GM18526 (cell line): ENCODE data around the gene FBXW9.

Experiments
- POLR2A ChIP-seq: IDR thresholded peaks from 3 replicates; pipeline ENCODE4 v1.6.1; 2011; ENCODE audit not compliant: insufficient read length; ENCODE audit errors: extremely low read depth

The FBXW9 gene

DNA sequence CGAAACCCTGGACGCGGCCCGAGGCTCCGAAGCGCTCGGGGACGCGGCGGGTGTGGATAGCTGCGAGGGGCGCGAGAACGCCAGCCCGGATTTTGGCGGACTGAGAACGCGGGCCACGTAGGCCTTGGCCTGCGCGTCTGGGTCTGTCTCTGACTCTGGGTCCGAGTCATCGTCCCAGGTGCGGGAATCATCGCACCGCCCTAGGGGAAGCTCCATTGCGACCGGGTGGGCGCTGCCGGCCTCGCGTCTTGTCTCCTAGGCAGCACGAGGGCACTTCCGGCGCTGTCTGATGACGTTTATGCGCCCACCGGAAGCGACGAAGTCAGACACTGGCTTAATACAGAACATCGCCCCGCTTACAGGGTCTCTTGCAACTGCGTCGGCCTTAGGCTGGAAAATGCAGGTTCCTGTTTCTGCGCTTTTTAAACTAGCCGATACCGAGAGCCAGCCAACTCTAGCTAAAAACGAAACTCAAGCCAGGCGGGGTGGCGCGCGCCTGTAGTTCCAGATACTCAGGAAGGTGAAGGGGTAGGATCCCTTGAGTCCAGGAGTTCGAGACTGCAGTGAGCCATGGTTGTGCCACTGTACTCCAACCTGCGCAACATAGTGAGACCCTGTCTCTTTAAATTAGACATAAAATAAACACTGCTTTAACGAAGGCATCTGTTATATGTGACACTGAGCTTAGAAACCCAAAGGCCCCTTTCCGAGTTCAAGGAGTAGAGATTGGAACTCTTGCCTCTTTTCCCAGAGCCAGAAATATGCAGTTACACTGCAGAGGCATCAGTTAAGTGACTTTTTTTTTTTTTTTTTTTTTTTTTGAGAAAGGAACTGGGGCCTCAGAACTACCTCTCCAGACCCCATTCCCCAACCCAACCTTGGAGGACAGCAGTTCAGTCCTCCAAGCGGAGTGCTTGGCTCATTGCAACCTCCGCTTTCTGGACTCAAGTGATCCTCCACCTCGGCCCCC lies at the start of gene FBXW9:
Gene FBXW9, minus strand, starts transcription at position 266 of the 970 bp plus-strand sequence. Its CDS starts 50 bp downstream, at position 216.
- TF ChIP-seq POLR2A = peak; percentile 68

DNA sequence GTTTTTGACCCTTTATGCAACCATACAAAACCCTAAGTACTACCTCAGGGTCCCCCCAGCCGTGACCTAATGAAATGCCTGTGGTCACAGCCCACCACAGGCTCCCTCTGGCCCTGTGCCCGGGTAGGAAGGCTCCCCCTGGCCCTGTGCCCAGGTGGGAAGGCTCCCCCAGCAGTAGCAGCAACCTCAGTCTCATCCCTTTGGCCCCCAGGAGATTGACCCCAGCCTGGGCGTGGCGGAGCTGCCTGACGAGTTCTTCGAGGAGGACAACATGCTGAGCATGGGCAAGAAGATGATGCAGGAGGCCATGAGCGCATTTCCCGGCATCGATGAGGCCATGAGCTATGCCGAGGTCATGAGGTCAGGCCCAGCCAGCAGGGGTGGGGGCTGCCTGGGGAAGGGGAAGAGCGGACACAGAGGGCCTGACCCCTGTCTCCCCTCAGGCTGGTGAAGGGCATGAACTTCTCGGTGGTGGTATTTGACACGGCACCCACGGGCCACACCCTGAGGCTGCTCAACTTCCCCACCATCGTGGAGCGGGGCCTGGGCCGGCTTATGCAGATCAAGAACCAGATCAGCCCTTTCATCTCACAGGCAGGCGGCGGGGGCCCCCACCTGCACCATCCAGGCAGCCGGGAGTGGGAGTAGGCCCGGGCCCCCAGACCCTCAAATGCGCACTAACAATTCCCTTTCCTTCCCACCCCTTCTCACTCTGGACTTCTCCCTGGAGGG lies 48.9 kb upstream of the FBXW9 start:
- TF ChIP-seq POLR2A = no peak

DNA sequence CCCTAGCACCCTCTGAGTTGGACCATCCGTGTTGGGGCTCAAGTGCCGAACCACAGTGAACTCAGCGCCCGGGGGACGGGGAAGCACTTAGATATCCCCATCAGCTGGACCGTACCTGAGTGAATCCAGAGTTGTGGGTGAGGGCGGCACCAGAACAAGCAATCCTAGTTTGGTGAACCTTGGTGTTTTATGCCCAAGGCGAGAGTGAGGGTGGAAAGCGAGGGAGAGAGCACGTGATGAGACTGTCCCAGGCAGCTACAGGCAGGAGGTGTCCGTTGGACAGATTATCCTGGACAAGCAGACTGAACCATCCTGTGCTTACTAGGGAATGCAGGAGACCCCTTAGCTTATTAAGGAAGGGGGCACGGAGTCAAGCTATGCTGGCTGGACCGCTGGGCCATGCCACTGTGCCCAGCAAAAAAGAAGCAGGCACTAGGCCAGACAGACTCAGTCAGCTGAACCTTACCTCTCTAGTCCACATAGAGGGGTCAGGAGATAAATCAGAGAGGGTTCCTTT lies 41.5 kb upstream of the FBXW9 start:
- TF ChIP-seq POLR2A = no peak

- TF ChIP-seq POLR2A = peak; percentile 86
These were observed 40.8 kb upstream of the FBXW9 start, which contains the start of gene GET3 for GRCh38 chr19:12736995-12737834. Gene GET3, plus strand, starts transcription at chr19:12737497. Its CDS starts 9 bp downstream, at chr19:12737506.

DNA sequence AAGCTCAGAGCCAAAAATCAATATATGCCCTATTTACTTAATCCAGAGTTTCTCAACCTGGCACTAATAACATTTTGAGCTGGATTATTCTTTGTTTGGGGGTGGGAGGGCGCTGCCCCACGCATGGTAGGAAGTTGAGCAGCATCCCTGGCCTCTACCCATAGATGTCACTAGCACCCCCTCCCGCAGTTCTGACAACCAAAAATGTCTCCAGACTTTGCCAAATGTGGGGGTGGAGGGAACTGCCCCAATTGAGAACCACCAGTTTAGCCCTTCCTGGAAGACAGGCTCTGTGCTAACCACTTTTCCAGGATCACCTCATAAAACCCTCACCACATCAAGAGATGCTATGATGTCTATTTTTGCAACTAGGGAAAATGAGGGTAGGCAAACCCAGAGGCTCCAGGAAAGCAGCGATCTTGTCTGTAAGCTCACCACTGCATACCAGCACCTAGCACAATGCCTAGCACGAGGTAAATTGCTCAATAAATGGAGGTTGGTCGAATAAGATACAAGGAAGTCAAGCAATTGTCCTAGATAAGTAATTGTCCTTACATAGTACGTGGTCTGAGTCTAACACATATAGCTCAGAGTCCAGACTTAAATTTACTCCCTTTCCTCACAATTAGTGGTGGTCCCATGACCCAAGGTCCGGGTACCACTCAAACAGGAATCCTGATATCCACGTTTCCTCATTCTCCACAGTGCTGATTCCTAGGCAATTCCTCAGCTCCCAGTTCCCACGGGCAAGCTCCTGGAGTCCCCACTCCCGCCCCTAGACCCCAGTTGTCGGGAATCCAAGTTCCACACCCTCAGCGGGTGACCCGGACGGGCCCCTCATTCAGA lies 37.2 kb upstream of the FBXW9 start:
- no peak for TF ChIP-seq POLR2A

DNA sequence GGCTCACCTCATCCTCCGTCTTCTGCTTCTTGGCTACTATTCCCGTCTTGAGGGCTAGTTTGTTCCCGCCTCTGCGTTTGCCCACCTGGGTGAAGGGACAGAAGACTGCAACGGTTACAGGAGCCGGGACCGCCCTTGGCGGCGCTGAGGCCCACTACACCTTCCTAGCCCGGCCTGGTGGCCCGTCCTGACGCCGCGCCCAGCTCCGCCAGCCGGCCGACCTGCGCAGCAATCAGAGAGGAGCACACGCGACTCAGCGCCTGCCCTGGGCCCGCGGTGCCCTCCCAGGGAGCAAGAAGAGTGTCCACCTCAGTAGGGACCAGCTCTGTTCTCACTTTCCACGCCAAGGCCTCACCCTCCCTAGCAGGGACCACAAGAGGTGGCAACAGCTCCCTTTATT lies 34.9 kb upstream of the FBXW9 start:
- no peak for TF ChIP-seq POLR2A

DNA sequence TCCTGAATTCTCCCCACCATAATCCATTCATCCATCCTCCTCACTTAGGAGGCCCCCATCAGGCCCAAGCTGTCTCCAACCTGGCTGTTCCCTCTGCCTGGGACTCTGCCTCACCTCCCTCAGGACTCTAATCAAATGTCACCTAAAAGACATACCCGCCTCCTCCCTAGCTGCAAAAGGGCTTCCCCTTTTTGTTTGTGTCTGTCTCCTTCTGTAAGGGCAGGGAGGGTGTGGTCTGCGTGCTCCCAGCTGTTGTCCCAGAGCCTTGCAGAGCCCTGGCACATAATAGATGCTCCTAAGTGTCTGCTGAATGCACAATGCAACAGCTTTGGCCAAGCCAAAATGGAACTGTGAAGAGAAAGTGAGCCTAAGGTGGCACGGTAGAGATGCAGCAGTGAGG lies 33.6 kb upstream of the FBXW9 start:
- no peak for TF ChIP-seq POLR2A

- TF ChIP-seq POLR2A = no peak
These were observed 31.5 kb upstream of the FBXW9 start for GRCh38 chr19:12727745-12728433.

- TF ChIP-seq POLR2A = no peak
These were observed 30.5 kb upstream of the FBXW9 start for GRCh38 chr19:12726988-12727316.

DNA sequence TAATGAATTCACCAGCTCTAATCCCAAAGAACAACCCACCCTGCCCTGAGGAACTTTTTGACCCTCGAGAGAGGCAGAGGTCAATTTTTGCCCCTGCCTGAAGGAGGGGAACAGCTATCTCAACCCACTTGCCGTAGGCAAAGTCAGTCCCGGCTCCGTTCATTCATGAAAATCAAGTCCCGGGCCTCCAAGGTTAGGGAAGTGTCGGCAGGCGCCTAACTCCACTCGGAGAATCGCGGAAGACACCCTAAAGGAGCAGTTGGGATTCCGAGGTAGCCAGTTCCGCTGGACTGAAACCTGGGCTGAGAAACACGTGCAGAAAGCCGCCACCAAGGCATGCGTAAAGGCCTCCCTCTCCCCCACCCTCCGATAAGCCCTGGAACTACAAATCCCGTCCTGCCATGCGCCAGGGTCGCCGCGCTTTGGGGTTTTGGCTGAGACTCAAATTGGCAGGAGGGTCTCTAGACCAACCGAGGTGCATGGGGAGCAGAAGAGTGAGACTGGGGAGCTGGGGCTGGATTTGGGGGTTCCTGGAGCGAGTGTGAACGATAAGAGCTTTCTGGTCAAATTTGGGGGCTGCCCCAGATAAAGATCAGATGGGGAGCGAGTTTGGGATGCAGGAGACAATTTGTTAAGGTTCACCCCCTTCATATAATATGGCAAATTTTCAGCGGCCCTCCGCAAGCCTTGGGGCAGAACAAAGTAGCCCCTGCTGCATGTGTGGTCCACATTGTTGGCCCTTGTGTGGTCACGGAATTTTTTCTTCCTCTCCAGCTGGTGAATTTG lies 27.4 kb upstream of the FBXW9 start, which contains the start of gene TNPO2:
Gene TNPO2, minus strand, starts transcription at position 292 of the 786 bp plus-strand sequence. CDS start 2,955 bp downstream, outside the sequence.
- peak; percentile 58 for TF ChIP-seq POLR2A

DNA sequence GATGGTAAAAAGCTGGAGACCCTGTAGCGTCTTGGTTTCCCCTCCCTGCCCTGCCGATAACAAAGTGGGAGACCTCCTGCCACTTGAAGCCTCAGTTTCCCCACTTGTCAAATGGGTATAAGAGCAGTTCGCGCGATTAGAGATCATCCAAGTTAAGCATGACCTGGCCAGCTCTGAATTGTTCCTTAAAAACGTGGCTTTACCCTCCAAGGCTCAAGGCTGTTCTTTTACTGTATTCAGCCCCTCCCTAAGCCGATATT lies 26.9 kb upstream of the FBXW9 start:
- TF ChIP-seq POLR2A = no peak

- peak; percentile 63 for TF ChIP-seq POLR2A
These were observed 26.3 kb upstream of the FBXW9 start for GRCh38 chr19:12722566-12723380.
